ENCODE results near the gene MARK1.

MARK1 gene

GRCh38 chr1:220701974-220702373, 174.0 kb downstream of the MARK1 start:
- Histone ChIP-seq H3K4me3 (ENCODE audit: insufficient read length, low read depth) (no peak overlapping the region), H3K9ac (ENCODE audit: insufficient read length, low read depth) (no peak overlapping the region), H3K9me3 (ENCODE audit: insufficient read depth, low read length) (peaks cover 4% of the 10 kb centered on the region; the same call in 1 of the 2 replicates), H3K4me1 (ENCODE audit: insufficient read depth, insufficient read length) (peaks cover 21% of the 10 kb centered on the region), H3K36me3 (ENCODE audit: insufficient read depth, insufficient read length, low read length) (no peaks in the 10 kb centered on the region), H3K27me3 (ENCODE audit: insufficient read depth, insufficient read length) (no peaks in the 10 kb centered on the region)
- no peak for TF ChIP-seq YY1 (IDR thresholded peaks at IDR 0.05; ENCODE audit: insufficient read depth, insufficient read length)
- no peak for TF ChIP-seq SUZ12 (IDR thresholded peaks at IDR 0.05; ENCODE audit: extremely low read depth, insufficient read depth, insufficient read length)
- TF ChIP-seq ZNF274 (IDR thresholded peaks at IDR 0.05; ENCODE audit: low read depth, low read length), result no peak
- DNase-seq (ENCODE audit: low read depth, low spot score), result no peak

- Histone ChIP-seq H3K36me3 (ENCODE audit: insufficient read depth, insufficient read length, low read length) (no peaks in the 10 kb centered on the region), H3K9ac (ENCODE audit: insufficient read length, low read depth) (peak overlapping the region; percentile 24), H3K9me3 (ENCODE audit: insufficient read depth, low read length) (0 out of 2 replicates have a peak, but pooled peaks cover under 1% of the 10 kb centered on the region), H3K4me3 (ENCODE audit: insufficient read length, low read depth) (no peak overlapping the region), H3K4me1 (ENCODE audit: insufficient read depth, insufficient read length) (peaks cover 21% of the 10 kb centered on the region), H3K27me3 (ENCODE audit: insufficient read depth, insufficient read length) (no peaks in the 10 kb centered on the region)
- no peak for TF ChIP-seq SUZ12 (IDR thresholded peaks at IDR 0.05; ENCODE audit: extremely low read depth, insufficient read depth, insufficient read length)
- TF ChIP-seq ZNF274 (IDR thresholded peaks at IDR 0.05; ENCODE audit: low read depth, low read length), result no peak
- TF ChIP-seq YY1 (IDR thresholded peaks at IDR 0.05; ENCODE audit: insufficient read depth, insufficient read length), result no peak
- DNase-seq (ENCODE audit: low read depth, low spot score), result no peak
Measured at GRCh38 chr1:220702733-220703270, 174.9 kb downstream of the MARK1 start.

GRCh38 chr1:220703305-220703704, 175.4 kb downstream of the MARK1 start:
- no peak for DNase-seq (ENCODE audit: low read depth, low spot score)
- TF ChIP-seq YY1 (IDR thresholded peaks at IDR 0.05; ENCODE audit: insufficient read depth, insufficient read length) (no peak), SUZ12 (IDR thresholded peaks at IDR 0.05; ENCODE audit: extremely low read depth, insufficient read depth, insufficient read length) (no peak), ZNF274 (IDR thresholded peaks at IDR 0.05; ENCODE audit: low read depth, low read length) (no peak)
- Histone ChIP-seq H3K27me3 (ENCODE audit: insufficient read depth, insufficient read length) (no peaks in the 10 kb centered on the region), H3K9me3 (ENCODE audit: insufficient read depth, low read length) (no peaks in the 10 kb centered on the region), H3K4me1 (ENCODE audit: insufficient read depth, insufficient read length) (peaks cover 21% of the 10 kb centered on the region), H3K36me3 (ENCODE audit: insufficient read depth, insufficient read length, low read length) (no peaks in the 10 kb centered on the region), H3K4me3 (ENCODE audit: insufficient read length, low read depth) (no peak overlapping the region), H3K9ac (ENCODE audit: insufficient read length, low read depth) (peak overlapping the region; percentile 24)

- no peaks in the 10 kb centered on the region for H3K9me3 ChIP-seq (ENCODE audit: insufficient read depth, low read length)
- no peak for DNase-seq (ENCODE audit: low read depth, low spot score)
- no peaks in the 10 kb centered on the region for H3K36me3 ChIP-seq (ENCODE audit: insufficient read depth, insufficient read length, low read length)
- H3K9ac ChIP-seq (ENCODE audit: insufficient read length, low read depth), result peak overlapping the region; percentile 46
- TF ChIP-seq SUZ12 (IDR thresholded peaks at IDR 0.05; ENCODE audit: extremely low read depth, insufficient read depth, insufficient read length), result no peak
- no peak for TF ChIP-seq ZNF274 (IDR thresholded peaks at IDR 0.05; ENCODE audit: low read depth, low read length)
- TF ChIP-seq YY1 (IDR thresholded peaks at IDR 0.05; ENCODE audit: insufficient read depth, insufficient read length), result no peak
- H3K4me1 ChIP-seq (ENCODE audit: insufficient read depth, insufficient read length), result peaks cover 14% of the 10 kb centered on the region
- no peaks in the 10 kb centered on the region for H3K27me3 ChIP-seq (ENCODE audit: insufficient read depth, insufficient read length)
- no peak overlapping the region for H3K4me3 ChIP-seq (ENCODE audit: insufficient read length, low read depth)
Measured at GRCh38 chr1:220705782-220706181, 177.8 kb downstream of the MARK1 start.

GRCh38 chr1:220706480-220706879, 178.5 kb downstream of the MARK1 start:
- Histone ChIP-seq H3K9ac (ENCODE audit: insufficient read length, low read depth) (no peak overlapping the region), H3K27me3 (ENCODE audit: insufficient read depth, insufficient read length) (no peaks in the 10 kb centered on the region), H3K4me1 (ENCODE audit: insufficient read depth, insufficient read length) (peaks cover 14% of the 10 kb centered on the region), H3K36me3 (ENCODE audit: insufficient read depth, insufficient read length, low read length) (no peaks in the 10 kb centered on the region), H3K9me3 (ENCODE audit: insufficient read depth, low read length) (no peaks in the 10 kb centered on the region), H3K4me3 (ENCODE audit: insufficient read length, low read depth) (no peak overlapping the region)
- TF ChIP-seq ZNF274 (IDR thresholded peaks at IDR 0.05; ENCODE audit: low read depth, low read length) (no peak), SUZ12 (IDR thresholded peaks at IDR 0.05; ENCODE audit: extremely low read depth, insufficient read depth, insufficient read length) (no peak), YY1 (IDR thresholded peaks at IDR 0.05; ENCODE audit: insufficient read depth, insufficient read length) (no peak)
- no peak for DNase-seq (ENCODE audit: low read depth, low spot score)

GRCh38 chr1:220707160-220707559, 179.2 kb downstream of the MARK1 start:
- Histone ChIP-seq H3K9me3 (ENCODE audit: insufficient read depth, low read length) (no peaks in the 10 kb centered on the region), H3K27me3 (ENCODE audit: insufficient read depth, insufficient read length) (no peaks in the 10 kb centered on the region), H3K4me1 (ENCODE audit: insufficient read depth, insufficient read length) (peaks cover 14% of the 10 kb centered on the region), H3K4me3 (ENCODE audit: insufficient read length, low read depth) (no peak overlapping the region), H3K9ac (ENCODE audit: insufficient read length, low read depth) (no peak overlapping the region), H3K36me3 (ENCODE audit: insufficient read depth, insufficient read length, low read length) (no peaks in the 10 kb centered on the region)
- no peak for DNase-seq (ENCODE audit: low read depth, low spot score)
- TF ChIP-seq ZNF274 (IDR thresholded peaks at IDR 0.05; ENCODE audit: low read depth, low read length) (no peak), YY1 (IDR thresholded peaks at IDR 0.05; ENCODE audit: insufficient read depth, insufficient read length) (no peak), SUZ12 (IDR thresholded peaks at IDR 0.05; ENCODE audit: extremely low read depth, insufficient read depth, insufficient read length) (no peak)

- no peak for DNase-seq (ENCODE audit: low read depth, low spot score)
- no peak overlapping the region for H3K4me3 ChIP-seq (ENCODE audit: insufficient read length, low read depth)
- TF ChIP-seq YY1 (IDR thresholded peaks at IDR 0.05; ENCODE audit: insufficient read depth, insufficient read length) (no peak), ZNF274 (IDR thresholded peaks at IDR 0.05; ENCODE audit: low read depth, low read length) (no peak), SUZ12 (IDR thresholded peaks at IDR 0.05; ENCODE audit: extremely low read depth, insufficient read depth, insufficient read length) (no peak)
- peaks cover 14% of the 10 kb centered on the region for H3K4me1 ChIP-seq (ENCODE audit: insufficient read depth, insufficient read length)
- no peaks in the 10 kb centered on the region for H3K9me3 ChIP-seq (ENCODE audit: insufficient read depth, low read length)
- no peak overlapping the region for H3K9ac ChIP-seq (ENCODE audit: insufficient read length, low read depth)
- H3K36me3 ChIP-seq (ENCODE audit: insufficient read depth, insufficient read length, low read length), result no peaks in the 10 kb centered on the region
- no peaks in the 10 kb centered on the region for H3K27me3 ChIP-seq (ENCODE audit: insufficient read depth, insufficient read length)
Measured at GRCh38 chr1:220708244-220708643, 180.3 kb downstream of the MARK1 start.
